ENCODE data around the gene ZHX3.

Gene ZHX3

DNA sequence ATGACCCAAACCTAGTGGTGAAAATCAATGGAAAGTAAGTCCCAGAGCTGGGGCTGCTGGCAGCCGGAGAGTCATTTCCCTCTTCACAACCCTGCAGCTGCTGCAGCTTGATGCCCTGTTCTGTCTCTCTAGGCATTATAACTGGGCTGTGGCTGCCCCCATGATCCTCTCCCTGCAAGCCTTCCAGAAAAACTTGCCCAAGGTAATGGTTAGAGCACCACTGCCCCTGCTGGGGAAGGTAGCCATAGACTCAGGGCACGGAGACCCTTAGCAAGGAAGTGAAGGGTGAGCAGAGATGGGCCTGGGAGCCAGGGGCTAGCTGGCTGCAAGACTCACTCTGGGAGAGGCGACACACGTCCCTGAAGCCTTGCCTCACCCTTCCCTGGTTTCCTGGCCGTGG is 35.1 kb upstream of the ZHX3 start:
- DNase-seq = no peak

GRCh38 chr20:41352106-41352505 is 34.6 kb upstream of the ZHX3 start:
- no peak for DNase-seq

GRCh38 chr20:41350408-41350962 is 33.0 kb upstream of the ZHX3 start:
- DNase-seq = no peak

GRCh38 chr20:41349943-41350342 is 32.4 kb upstream of the ZHX3 start:
- DNase-seq = no peak

- no peak for DNase-seq
Measured at GRCh38 chr20:41349266-41349665, 31.7 kb upstream of the ZHX3 start.

DNA sequence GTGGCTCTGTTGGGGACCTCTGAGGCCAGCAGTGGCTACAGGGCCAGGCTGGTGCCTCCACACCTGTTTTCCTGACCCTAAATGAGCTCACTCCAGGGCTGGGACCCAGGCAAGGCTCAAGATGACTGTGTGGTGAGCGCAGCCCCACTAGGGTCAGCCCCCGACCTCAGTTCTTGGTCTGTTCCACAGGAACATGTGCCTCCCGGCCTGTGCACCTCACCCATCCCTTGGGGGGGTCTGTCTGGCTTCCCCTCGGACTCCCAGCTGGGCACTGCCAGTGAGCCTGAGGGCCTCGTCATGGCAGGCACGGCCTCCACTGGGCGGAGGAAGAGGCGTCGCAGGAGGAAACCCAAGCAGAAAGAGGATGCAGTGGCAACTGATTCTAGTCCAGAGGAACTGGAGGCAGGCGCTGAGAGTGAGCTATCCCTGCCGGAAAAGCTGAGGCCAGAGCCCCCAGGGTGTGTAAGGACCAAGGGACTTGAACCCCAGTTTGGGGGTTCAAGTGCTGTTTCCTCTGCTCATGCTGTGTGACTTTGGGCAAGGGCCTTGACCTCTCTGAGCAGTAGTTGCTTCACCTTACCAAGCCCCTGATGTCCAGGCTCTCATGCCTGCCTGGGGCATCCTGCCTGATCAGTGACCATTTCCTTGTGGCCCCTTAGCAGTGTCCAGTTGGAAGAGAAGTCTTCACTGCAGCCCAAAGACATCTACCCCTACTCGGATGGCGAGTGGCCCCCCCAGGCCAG is 31.1 kb upstream of the ZHX3 start:
- DNase-seq = no peak

- peak; percentile 61 for DNase-seq
Measured at GRCh38 chr20:41347523-41348429, 30.2 kb upstream of the ZHX3 start.

GRCh38 chr20:41345729-41346067 is 28.2 kb upstream of the ZHX3 start:
- DNase-seq = no peak

- no peak for DNase-seq
Measured at GRCh38 chr20:41344938-41345728, 27.6 kb upstream of the ZHX3 start.

GRCh38 chr20:41344477-41344876 is 26.9 kb upstream of the ZHX3 start:
- DNase-seq = no peak

DNA sequence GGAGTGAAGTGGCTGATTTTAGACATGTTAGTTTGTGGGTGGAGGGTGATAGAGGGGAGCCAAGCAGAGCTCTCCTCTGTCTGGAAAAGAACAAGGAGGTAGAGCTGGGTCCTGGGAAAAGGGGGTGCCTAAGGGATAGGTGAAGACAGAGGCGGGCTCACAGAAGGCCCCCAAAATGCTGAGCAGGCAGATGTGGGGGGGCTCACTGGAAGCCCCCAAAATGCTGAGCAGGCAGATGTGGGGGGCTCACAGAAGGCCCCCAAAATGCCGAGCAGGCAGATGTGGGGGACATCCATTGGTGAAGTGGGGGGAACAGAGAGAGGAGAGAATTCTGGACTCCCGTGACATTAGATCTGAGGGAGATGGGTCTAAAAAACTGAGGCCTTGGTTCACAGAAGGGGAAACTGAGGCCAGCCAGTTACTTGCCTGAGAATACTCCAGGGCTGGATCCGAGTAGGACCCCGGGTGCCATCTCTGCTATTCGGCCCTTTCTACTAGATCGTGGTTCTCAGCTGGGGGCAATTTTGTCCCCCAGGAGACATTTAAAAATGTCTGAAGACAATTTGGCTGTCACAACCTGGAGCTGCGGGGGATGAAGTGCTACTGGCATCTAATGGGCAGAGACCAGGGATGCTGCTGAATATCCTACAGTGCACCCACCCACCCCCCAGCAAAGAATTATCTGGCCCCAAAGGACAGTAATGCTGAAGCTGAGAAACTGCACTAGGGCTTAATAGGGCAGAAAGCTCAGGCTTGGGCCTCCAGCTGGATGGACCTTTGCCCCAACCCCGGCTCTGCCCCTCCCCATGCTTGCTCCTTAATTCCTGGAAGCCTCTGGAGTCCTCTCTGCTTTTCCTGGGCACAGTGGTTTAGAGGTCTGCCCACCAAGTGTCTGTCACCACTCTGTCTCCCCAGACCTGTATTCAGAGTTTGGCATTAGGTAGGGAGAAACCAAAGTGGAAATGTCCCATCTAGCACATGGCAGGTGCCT is 25.2 kb upstream of the ZHX3 start:
- no peak for DNase-seq

DNA sequence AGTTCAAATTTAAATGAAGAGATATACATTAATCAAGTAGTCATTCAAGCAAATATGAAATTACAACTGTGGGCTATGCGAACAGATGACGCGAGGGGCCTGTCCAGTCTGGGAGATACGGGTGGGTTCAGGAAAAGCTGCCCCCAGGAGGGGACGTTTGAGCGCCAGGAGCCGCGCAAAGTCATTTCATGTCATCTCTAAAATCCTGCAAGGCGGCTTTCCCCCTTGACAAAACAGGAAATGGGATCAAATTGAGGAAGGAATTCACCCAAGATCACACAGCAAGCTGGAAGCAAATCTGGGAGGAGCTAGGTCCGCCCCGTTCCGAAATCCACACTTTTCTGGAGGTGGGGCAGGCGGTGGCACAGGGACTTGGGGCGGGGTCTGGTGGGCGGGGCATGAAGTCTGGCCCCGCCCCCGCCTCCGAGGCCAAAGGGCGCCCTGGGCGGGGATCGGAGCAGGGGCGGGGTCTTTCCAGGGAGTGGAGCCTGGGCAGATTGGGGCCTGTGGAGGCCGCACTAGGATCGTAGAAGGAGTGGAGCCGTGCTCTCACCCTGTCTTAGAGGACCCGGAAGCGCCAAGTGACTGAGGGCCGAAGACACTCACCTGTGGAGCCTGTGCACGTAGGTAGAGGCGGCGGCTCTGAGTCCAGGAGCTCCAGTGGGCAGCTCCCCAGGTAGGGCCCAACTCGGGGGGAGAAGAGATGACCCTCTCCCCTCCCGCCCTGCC is 23.0 kb upstream of the ZHX3 start, which contains the start of gene LPIN3:
Gene LPIN3 (plus strand): TSS at position 495 of the 729 bp plus-strand sequence. CDS start 4,983 bp downstream, outside the sequence.
- DNase-seq = peak; percentile 89

- peak; percentile 85 for DNase-seq
Measured at GRCh38 chr20:41339957-41340326, 22.4 kb upstream of the ZHX3 start.

- DNase-seq = no peak
Measured at GRCh38 chr20:41336711-41337492, 19.4 kb upstream of the ZHX3 start.

- no peak for DNase-seq
Measured at GRCh38 chr20:41335591-41335990, 18.1 kb upstream of the ZHX3 start.

GRCh38 chr20:41334443-41335421 is 17.2 kb upstream of the ZHX3 start:
- no peak for DNase-seq

GRCh38 chr20:41334036-41334435 is 16.5 kb upstream of the ZHX3 start:
- no peak for DNase-seq

DNA sequence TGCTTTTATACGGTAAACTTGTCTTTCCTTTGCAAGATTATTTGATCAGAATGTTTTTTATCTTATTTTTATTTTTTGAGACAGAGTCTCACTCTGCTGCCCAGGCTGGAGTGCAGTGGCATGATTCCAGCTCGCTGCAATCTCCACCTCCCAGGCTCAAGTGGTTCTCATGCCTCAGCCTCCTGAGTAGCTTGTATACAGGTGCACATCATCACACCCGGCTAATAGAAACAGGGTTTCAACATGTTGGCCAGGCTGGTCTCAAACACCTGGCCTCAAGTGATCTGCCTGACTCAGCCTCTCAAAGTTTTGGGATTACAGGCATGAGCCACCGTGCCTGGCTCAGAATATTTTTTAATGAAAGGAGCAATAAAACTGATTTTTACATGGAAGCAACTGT is 14.2 kb upstream of the ZHX3 start:
- no peak for DNase-seq

DNA sequence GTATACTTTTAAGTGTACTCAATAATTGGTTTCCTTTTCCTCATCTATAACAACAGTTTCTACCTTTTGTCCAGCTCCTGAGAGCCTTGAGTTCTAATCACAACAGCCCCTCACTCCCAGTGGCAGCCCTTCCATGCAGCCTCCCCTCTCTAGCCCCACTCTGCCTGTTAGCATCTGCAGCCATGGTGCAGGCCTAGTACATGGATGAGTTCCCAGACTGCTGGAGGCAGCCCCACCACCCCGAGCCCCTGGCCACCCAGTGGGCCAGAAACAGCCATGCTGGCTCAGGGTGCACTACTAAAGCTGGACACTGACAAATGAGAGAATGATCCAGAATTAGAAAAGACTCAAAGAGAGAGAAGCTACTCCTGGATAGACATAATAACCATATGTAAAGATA is 13.4 kb upstream of the ZHX3 start:
- DNase-seq = no peak
